ENCODE measurements around the gene CRTC3.

CRTC3 gene

GRCh38 chr15:90596943-90597342 lies 67.2 kb downstream of the CRTC3 start:
- DNase-seq (ENCODE audit: extremely low read depth, low read depth): no peak
- no peak for TF ChIP-seq CTCF (IDR thresholded peaks at IDR 0.05; ENCODE audit: low read depth, low read length, missing control alignments)
- no peak overlapping the region for H3K4me3 ChIP-seq (replicated peaks; ENCODE audit: low read depth, low read length)

GRCh38 chr15:90597577-90597976 lies 67.9 kb downstream of the CRTC3 start:
- TF ChIP-seq CTCF (IDR thresholded peaks at IDR 0.05; ENCODE audit: low read depth, low read length, missing control alignments): no peak

GRCh38 chr15:90598031-90598577 lies 68.4 kb downstream of the CRTC3 start:
- peak; percentile 10 for TF ChIP-seq CTCF (IDR thresholded peaks at IDR 0.05; ENCODE audit: low read depth, low read length, missing control alignments)
- no peak for DNase-seq (ENCODE audit: extremely low read depth, low read depth)
- no peak overlapping the region for H3K4me3 ChIP-seq (replicated peaks; ENCODE audit: low read depth, low read length)

More at GRCh38 chr15:90597577-90597976, 67.9 kb downstream of the CRTC3 start:
- no peak overlapping the region for H3K4me3 ChIP-seq (replicated peaks; ENCODE audit: low read depth, low read length)
- no peak for DNase-seq (ENCODE audit: extremely low read depth, low read depth)

GRCh38 chr15:90598679-90599078 lies 69.0 kb downstream of the CRTC3 start:
- no peak for TF ChIP-seq CTCF (IDR thresholded peaks at IDR 0.05; ENCODE audit: low read depth, low read length, missing control alignments)
- DNase-seq (ENCODE audit: extremely low read depth, low read depth): no peak

GRCh38 chr15:90599116-90599515 lies 69.4 kb downstream of the CRTC3 start:
- DNase-seq (ENCODE audit: extremely low read depth, low read depth): no peak
- no peak overlapping the region for H3K4me3 ChIP-seq (replicated peaks; ENCODE audit: low read depth, low read length)
- TF ChIP-seq CTCF (IDR thresholded peaks at IDR 0.05; ENCODE audit: low read depth, low read length, missing control alignments): no peak

More at GRCh38 chr15:90598679-90599078, 69.0 kb downstream of the CRTC3 start:
- no peak overlapping the region for H3K4me3 ChIP-seq (replicated peaks; ENCODE audit: low read depth, low read length)

- H3K4me3 ChIP-seq (replicated peaks; ENCODE audit: low read depth, low read length): no peak overlapping the region
- DNase-seq (ENCODE audit: extremely low read depth, low read depth): no peak
- no peak for TF ChIP-seq CTCF (IDR thresholded peaks at IDR 0.05; ENCODE audit: low read depth, low read length, missing control alignments)
These were observed 69.9 kb downstream of the CRTC3 start for GRCh38 chr15:90599644-90600043.

GRCh38 chr15:90600954-90601353 lies 71.2 kb downstream of the CRTC3 start:
- no peak for TF ChIP-seq CTCF (IDR thresholded peaks at IDR 0.05; ENCODE audit: low read depth, low read length, missing control alignments)
- DNase-seq (ENCODE audit: extremely low read depth, low read depth): no peak
- no peak overlapping the region for H3K4me3 ChIP-seq (replicated peaks; ENCODE audit: low read depth, low read length)

Data from HFF-Myc (cell line).